ENCODE results near the gene TEK. TPM values are rescaled to one million over a fixed set of nuclear protein-coding genes. Genes with fewer than 3 reads are reported as not detected.

The TEK gene
- total RNA-seq, 1 donor, result 12.5 TPM

- H3K4me3 ChIP-seq (ENCODE audit: low read depth, low read length), result no peak overlapping the region
- TF ChIP-seq, protein P1, sequence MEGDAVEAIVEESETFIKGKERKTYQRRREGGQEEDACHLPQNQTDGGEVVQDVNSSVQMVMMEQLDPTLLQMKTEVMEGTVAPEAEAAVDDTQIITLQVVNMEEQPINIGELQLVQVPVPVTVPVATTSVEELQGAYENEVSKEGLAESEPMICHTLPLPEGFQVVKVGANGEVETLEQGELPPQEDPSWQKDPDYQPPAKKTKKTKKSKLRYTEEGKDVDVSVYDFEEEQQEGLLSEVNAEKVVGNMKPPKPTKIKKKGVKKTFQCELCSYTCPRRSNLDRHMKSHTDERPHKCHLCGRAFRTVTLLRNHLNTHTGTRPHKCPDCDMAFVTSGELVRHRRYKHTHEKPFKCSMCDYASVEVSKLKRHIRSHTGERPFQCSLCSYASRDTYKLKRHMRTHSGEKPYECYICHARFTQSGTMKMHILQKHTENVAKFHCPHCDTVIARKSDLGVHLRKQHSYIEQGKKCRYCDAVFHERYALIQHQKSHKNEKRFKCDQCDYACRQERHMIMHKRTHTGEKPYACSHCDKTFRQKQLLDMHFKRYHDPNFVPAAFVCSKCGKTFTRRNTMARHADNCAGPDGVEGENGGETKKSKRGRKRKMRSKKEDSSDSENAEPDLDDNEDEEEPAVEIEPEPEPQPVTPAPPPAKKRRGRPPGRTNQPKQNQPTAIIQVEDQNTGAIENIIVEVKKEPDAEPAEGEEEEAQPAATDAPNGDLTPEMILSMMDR (IDR thresholded peaks at IDR 0.05; ENCODE audit: insufficient read depth, low read depth, low read length), result no peak
- DNase-seq (ENCODE audit: low read depth), result peak; percentile 27
These were observed 14.3 kb upstream of the TEK start for GRCh38 chr9:27094640-27095298.

GRCh38 chr9:27107241-27107640 lies 1.8 kb upstream of the TEK start:
- TF ChIP-seq, protein P1 (IDR thresholded peaks at IDR 0.05; ENCODE audit: insufficient read depth, low read depth, low read length), result no peak
- DNase-seq (ENCODE audit: low read depth), result no peak
- no peak overlapping the region for H3K4me3 ChIP-seq (ENCODE audit: low read depth, low read length)

GRCh38 chr9:27109621-27110020 lies 596 bp downstream of the TEK start:
- no peak for DNase-seq (ENCODE audit: low read depth)
- H3K4me3 ChIP-seq (ENCODE audit: low read depth, low read length), result peak overlapping the region; percentile 53
- TF ChIP-seq, protein P1 (IDR thresholded peaks at IDR 0.05; ENCODE audit: insufficient read depth, low read depth, low read length), result no peak

DNA sequence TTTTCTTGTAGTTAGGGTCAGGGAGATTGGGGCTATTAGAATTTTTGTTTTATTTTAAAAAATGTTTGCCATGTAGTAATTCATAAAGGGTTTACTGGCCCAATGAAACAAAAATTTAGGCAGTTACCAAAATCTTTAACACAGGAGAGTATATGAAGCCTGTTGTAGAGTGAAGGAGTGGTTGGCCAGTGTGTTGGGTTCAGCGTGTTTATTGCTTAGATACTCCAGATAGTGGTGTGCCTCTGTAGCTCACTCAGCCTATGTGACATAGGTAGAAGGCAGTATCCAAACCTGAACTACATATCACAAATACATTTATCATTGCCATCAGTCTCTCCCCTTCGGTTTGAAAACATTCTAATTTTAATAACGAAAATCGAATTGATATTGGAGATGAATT lies 1.2 kb downstream of the TEK start:
- DNase-seq (ENCODE audit: low read depth), result no peak
- H3K4me3 ChIP-seq (ENCODE audit: low read depth, low read length), result peak overlapping the region; percentile 53
- TF ChIP-seq, protein P1 (IDR thresholded peaks at IDR 0.05; ENCODE audit: insufficient read depth, low read depth, low read length), result no peak

DNA sequence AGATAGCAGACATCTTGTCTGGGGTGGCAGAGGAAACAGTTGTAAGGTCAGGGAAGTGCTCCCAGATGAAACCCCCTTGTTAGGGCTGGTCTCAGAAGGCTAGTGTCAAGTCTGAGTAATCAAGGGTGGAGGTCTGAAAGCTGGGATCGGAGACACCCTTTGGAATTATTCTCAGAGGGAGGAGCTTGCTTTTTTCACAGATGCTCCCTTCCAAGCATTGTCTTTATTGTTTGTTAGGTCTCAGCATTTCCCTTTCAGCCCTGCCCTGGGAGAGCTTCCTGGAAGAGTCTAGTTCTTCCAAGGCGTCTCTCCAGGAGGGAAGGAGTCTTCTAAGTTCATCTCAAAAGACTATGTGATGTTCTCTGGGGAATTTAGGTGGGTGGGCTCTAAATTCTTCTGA lies 3.2 kb downstream of the TEK start:
- H3K4me3 ChIP-seq (ENCODE audit: low read depth, low read length), result no peak overlapping the region
- DNase-seq (ENCODE audit: low read depth), result no peak
- TF ChIP-seq, protein P1 (IDR thresholded peaks at IDR 0.05; ENCODE audit: insufficient read depth, low read depth, low read length), result no peak

DNA sequence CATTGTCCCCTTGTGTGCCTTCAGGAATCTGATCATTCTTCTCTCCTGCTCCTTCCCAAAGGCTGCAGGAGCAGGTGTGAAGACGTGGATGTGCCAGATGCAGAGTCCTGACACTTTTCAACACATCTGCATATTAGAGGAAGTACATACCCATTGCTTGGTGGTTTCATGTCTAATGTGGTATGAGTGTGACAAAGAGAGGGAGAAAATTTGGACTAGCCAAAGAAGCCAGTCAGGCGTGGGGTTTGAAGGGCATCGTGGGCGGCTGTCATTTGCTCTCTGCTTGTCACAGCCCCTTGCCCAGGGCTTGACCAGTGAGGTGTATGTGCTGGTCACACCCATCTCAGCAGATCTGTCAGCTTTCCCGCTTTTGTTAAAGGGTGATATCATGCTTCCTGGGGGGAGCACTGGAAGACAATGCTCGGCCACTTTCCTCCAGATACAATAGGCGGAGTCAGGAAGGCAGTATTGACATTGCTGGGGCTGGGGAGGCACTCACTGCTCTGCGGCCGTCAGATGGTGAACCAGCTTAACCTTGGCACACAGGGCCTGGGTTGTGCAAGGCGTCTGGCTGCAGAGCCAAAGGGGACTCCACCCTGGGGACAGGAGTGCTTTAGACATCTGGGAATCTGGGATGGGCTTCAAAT lies 8.6 kb downstream of the TEK start:
- DNase-seq (ENCODE audit: low read depth), result no peak

More for the DNA sequence above, 8.6 kb downstream of the TEK start:
- no peak overlapping the region for H3K4me3 ChIP-seq (ENCODE audit: low read depth, low read length)
- TF ChIP-seq, protein P1 (IDR thresholded peaks at IDR 0.05; ENCODE audit: insufficient read depth, low read depth, low read length), result no peak
